ENCODE results near the gene NCOR2. TPM values are rescaled to one million over a fixed set of nuclear protein-coding genes. Genes with fewer than 3 reads are reported as not detected.

Gene NCOR2
- total RNA-seq, 1 experiment from 2014 or later = 153 TPM

DNA sequence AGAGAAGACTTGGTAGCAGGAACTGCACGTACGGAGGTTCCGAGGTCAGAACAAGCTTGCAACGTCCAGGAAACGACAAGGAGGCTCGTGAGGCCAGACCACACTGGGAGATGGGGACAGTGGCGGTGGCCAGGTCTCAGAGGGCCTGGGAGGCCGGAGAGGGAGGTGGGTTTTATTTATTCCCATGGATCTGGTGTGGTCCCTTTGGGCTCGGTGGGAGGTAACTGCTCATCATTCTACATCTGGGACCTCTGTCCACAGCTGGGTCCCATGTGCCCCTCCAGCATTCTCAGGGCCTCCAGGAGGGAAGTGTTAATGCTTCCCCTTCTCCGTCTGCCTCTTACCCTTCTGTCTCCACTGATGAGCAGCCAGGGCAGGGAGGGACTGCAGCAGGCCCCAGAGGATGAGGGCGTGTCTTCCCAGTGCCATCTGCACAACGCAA lies 35.7 kb upstream of the NCOR2 start:
- Histone ChIP-seq H3K27me3 (ENCODE audit: insufficient read depth, low read length) (no peaks in the 10 kb centered on the region), H3K9ac (ENCODE audit: low read length) (no peak overlapping the region), H3K4me3 (replicated peaks in 1 of 2; ENCODE audit: low read depth in 1 of 2, low read length in 2 of 2) (no peak overlapping the region), H3K9me3 (ENCODE audit: control insufficient read depth in 1 of 2, insufficient read depth in 1 of 2, low read depth in 1 of 2, low read length in 2 of 2) (no peaks in the 10 kb centered on the region), H3K9me2 (ENCODE audit: insufficient read depth) (no peaks in the 10 kb centered on the region), H3K27ac (ENCODE audit: low read depth, low read length) (no peak overlapping the region), H4K20me1 (ENCODE audit: insufficient read depth) (no peaks in the 10 kb centered on the region), H3K79me2 (ENCODE audit: insufficient read depth, low read length) (no peaks in the 10 kb centered on the region), H3K36me3 (ENCODE audit: control insufficient read depth in 1 of 2, insufficient read depth in 2 of 2, low read length in 2 of 2) (no peaks in the 10 kb centered on the region), H2AFZ (ENCODE audit: low read depth, low read length, poor library complexity, severe bottlenecking) (no peak overlapping the region), H3K4me2 (ENCODE audit: low read length) (no peak overlapping the region), H3K4me1 (ENCODE audit: control insufficient read depth in 1 of 2, insufficient read depth in 2 of 2, low read length in 2 of 2) (peaks cover 5 to 11% of the 10 kb centered on the region in 2 experiments)
- no TSS peak for BruUV-seq (replicated peaks)
- TF ChIP-seq CBX3 (IDR thresholded peaks at IDR 0.05; ENCODE audit: low read depth) = no peak
- no peak for TF ChIP-seq YY1 (IDR thresholded peaks at IDR 0.05; ENCODE audit: extremely low read depth, insufficient replicate concordance, low read depth, low read length)
- no peak for TF ChIP-seq ATF3 (IDR thresholded peaks at IDR 0.05)
- ChIA-PET RAD21 (ENCODE audit: low non-redundant PET in 1 of 2, low total read pairs in 2 of 2, uncharacterized antibody in 2 of 2, unreplicated experiment in 2 of 2) (no interaction called here), CTCF (no interaction called here), POLR2A (interaction anchor here (1.0 kb wide), 1 partner anchor 8 kb away, joined by 3 read pairs; no protein-coding TSS in a partner anchor)
- intact Hi-C loops (cut with micrococcal nuclease) = no loop called here
- DNase-seq (ENCODE audit: low read depth, low spot score) (no peak), ATAC-seq (no peak)

DNA sequence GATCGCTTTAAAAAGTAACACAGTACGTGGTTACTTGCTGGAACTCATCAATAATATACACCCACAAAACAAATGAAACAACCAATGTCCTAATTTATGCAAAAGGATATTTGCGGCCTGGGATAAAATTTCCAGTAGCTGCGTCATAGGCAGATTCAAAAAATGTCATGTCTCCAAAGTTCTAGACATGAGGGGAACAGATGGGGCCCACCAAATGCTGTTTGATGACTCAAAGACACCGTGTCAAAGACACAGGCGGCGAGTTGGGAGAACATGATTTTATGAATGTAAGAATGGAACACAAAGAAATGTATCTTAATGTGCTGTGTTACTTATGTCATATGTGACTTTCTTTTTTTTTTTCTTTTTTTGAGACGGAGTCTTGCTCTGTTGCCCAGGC lies 34.3 kb upstream of the NCOR2 start:
- ChIA-PET CTCF (no interaction called here), RAD21 (ENCODE audit: low non-redundant PET in 1 of 2, low total read pairs in 2 of 2, uncharacterized antibody in 2 of 2, unreplicated experiment in 2 of 2) (no interaction called here), POLR2A (no interaction called here)
- intact Hi-C loops (cut with micrococcal nuclease) = no loop called here
- H3K4me2 ChIP-seq (ENCODE audit: low read length) = no peak overlapping the region
- H3K4me3 ChIP-seq (replicated peaks in 1 of 2; ENCODE audit: low read depth in 1 of 2, low read length in 2 of 2) = no peak overlapping the region
- H3K27me3 ChIP-seq (ENCODE audit: insufficient read depth, low read length) = no peaks in the 10 kb centered on the region
- no peaks in the 10 kb centered on the region for H3K9me3 ChIP-seq (ENCODE audit: control insufficient read depth in 1 of 2, insufficient read depth in 1 of 2, low read depth in 1 of 2, low read length in 2 of 2)
- no peaks in the 10 kb centered on the region for H3K36me3 ChIP-seq (ENCODE audit: control insufficient read depth in 1 of 2, insufficient read depth in 2 of 2, low read length in 2 of 2)
- no peak overlapping the region for H3K9ac ChIP-seq (ENCODE audit: low read length)
- no peaks in the 10 kb centered on the region for H3K79me2 ChIP-seq (ENCODE audit: insufficient read depth, low read length)
- H3K9me2 ChIP-seq (ENCODE audit: insufficient read depth) = no peaks in the 10 kb centered on the region
- TF ChIP-seq EZH2phosphoT487 (IDR thresholded peaks at IDR 0.05; ENCODE audit: borderline replicate concordance) (no peak), RAD21 (IDR thresholded peaks at IDR 0.05; ENCODE audit: low read depth) (no peak)
- H3K4me1 ChIP-seq (ENCODE audit: control insufficient read depth in 1 of 2, insufficient read depth in 2 of 2, low read length in 2 of 2) = peaks cover 0 to 3% of the 10 kb centered on the region in 2 experiments; a peak in 1 of 4 replicates
- DNase-seq (ENCODE audit: low read depth, low spot score) (no peak), ATAC-seq (no peak)
- H4K20me1 ChIP-seq (ENCODE audit: insufficient read depth) = no peaks in the 10 kb centered on the region
- no peak overlapping the region for H2AFZ ChIP-seq (ENCODE audit: low read depth, low read length, poor library complexity, severe bottlenecking)
- H3K27ac ChIP-seq (ENCODE audit: low read depth, low read length) = no peak overlapping the region
- no TSS peak for BruUV-seq (replicated peaks)

All from HCT116 (cell line).